Activated CD4-positive, alpha-beta memory T cell treated with anti-CD3 and anti-CD28 coated beads for 36 hours (primary cell): ENCODE data around the gene B4GALT5. TPM values are rescaled to one million over a fixed set of nuclear protein-coding genes. Genes with fewer than 3 reads are reported as not detected.
"Not testable (repeated sequence)": the region's sequence is repeated elsewhere in the genome, so short reads cannot be mapped to it uniquely, and the experiment has no call there.

ENCODE experiments used
- CTCF ChIA-PET: fragments of 350-600 bp; sonication (Branson Sonifier 250); formaldehyde crosslinking; loops from one replicate; lab custom pipeline; 2021; ENCODE audit warnings: antibody characterized with exemption, inconsistent platforms; lab: Charles Lee
- POLR2A ChIA-PET: fragments of 350-600 bp; sonication (Branson Sonifier 250); formaldehyde crosslinking; loops from one replicate; lab custom pipeline; 2021; ENCODE audit warnings: antibody characterized with exemption; lab: Charles Lee
- DNase-seq: peaks from one replicate; pipeline ENCODE4 v3.0.0-alpha.2; 2020
- H3K27ac Mint-ChIP-seq: one replicate; pipeline ENCODE4 v1.8.0; 2021; ENCODE audit warnings: mixed read lengths
- H3K27me3 Mint-ChIP-seq: one replicate; pipeline ENCODE4 v1.8.0; 2021; ENCODE audit warnings: mixed read lengths
- H3K36me3 Mint-ChIP-seq: one replicate; pipeline ENCODE4 v1.8.0; 2021; ENCODE audit warnings: mixed read lengths
- H3K4me1 Mint-ChIP-seq: one replicate; pipeline ENCODE4 v1.8.0; 2021; ENCODE audit warnings: low read depth, mixed read lengths
- H3K4me3 Mint-ChIP-seq: one replicate; pipeline ENCODE4 v1.8.0; 2021; ENCODE audit warnings: mild to moderate bottlenecking, mixed read lengths
- H3K9me3 Mint-ChIP-seq: one replicate; pipeline ENCODE4 v1.8.0; 2021; ENCODE audit warnings: mixed read lengths
- intact Hi-C: fragments of 100-400 bp; cut with micrococcal nuclease; formaldehyde crosslinking; loops from one replicate; pipeline ENCODE4 v1.15.1; 2023
- total RNA-seq, 2 experiments: library from RNA; stranded (reverse); gene quantifications; one replicate each; pipeline ENCODE4 v1.2.3, GENCODE V29; 2021

The B4GALT5 gene
- total RNA-seq, 2 experiments from 2014 or later = 20.9 to 21.4 TPM

- H3K4me1 Mint-ChIP-seq = peaks cover 10% of the 10 kb centered on the region
- H3K4me3 Mint-ChIP-seq = no peak overlapping the region
Observed at GRCh38 chr20:49725694-49726093, 12.0 kb upstream of the B4GALT5 start.

GRCh38 chr20:49725224-49725606 lies 11.5 kb upstream of the B4GALT5 start:
- intact Hi-C loops, H3K27me3 Mint-ChIP-seq, H3K4me3 Mint-ChIP-seq, POLR2A ChIA-PET, H3K36me3 Mint-ChIP-seq, H3K9me3 Mint-ChIP-seq, DNase-seq, H3K27ac Mint-ChIP-seq, H3K4me1 Mint-ChIP-seq: not testable (repeated sequence)
- CTCF ChIA-PET = interaction anchor here (0.7 to 1.4 kb wide), 4 partner anchors 114 to 163 kb away, joined by 3 to 5 read pairs (median 4); no protein-coding TSS in a partner anchor

More at GRCh38 chr20:49725694-49726093, 12.0 kb upstream of the B4GALT5 start:
- ChIA-PET POLR2A (no interaction called here), CTCF (interaction anchor here (0.7 kb wide), 1 partner anchor 118 kb away, joined by 3 read pairs; no protein-coding TSS in a partner anchor)
- intact Hi-C loops = no loop called here
- DNase-seq = no peak
- Mint-ChIP-seq H3K27me3 (no peaks in the 10 kb centered on the region), H3K9me3 (no peaks in the 10 kb centered on the region), H3K36me3 (no peaks in the 10 kb centered on the region), H3K27ac (no peak overlapping the region)

- Mint-ChIP-seq H3K9me3 (no peaks in the 10 kb centered on the region), H3K36me3 (no peaks in the 10 kb centered on the region), H3K27ac (no peak overlapping the region), H3K4me3 (no peak overlapping the region), H3K4me1 (peaks cover 10% of the 10 kb centered on the region), H3K27me3 (no peaks in the 10 kb centered on the region)
- peak; percentile 27 for DNase-seq
- ChIA-PET CTCF (interaction anchor here (0.7 to 1.4 kb wide), 4 partner anchors 113 to 164 kb away, joined by 3 to 5 read pairs (median 4); no protein-coding TSS in a partner anchor), POLR2A (no interaction called here)
- intact Hi-C loops = no loop called here
Observed at GRCh38 chr20:49724408-49725223, 10.9 kb upstream of the B4GALT5 start.

GRCh38 chr20:49723758-49724157 lies 10.1 kb upstream of the B4GALT5 start:
- H3K36me3 Mint-ChIP-seq, DNase-seq, H3K27me3 Mint-ChIP-seq, H3K4me3 Mint-ChIP-seq, H3K4me1 Mint-ChIP-seq, H3K27ac Mint-ChIP-seq, H3K9me3 Mint-ChIP-seq, intact Hi-C loops: not testable (repeated sequence)
- ChIA-PET POLR2A (interaction anchor here (0.6 kb wide), 1 partner anchor 369 kb away, joined by 4 read pairs; no protein-coding TSS in a partner anchor), CTCF (interaction anchor here (1.3 to 1.4 kb wide), 2 partner anchors 113 to 123 kb away, joined by 5 read pairs; no protein-coding TSS in a partner anchor)

GRCh38 chr20:49721326-49721725 lies 7.6 kb upstream of the B4GALT5 start:
- DNase-seq, H3K27ac Mint-ChIP-seq, intact Hi-C loops, H3K27me3 Mint-ChIP-seq, H3K9me3 Mint-ChIP-seq, H3K36me3 Mint-ChIP-seq, H3K4me3 Mint-ChIP-seq: not testable (repeated sequence)
- ChIA-PET CTCF (interaction anchor here (0.7 kb wide), 1 partner anchor 28 kb away, joined by 4 read pairs; no protein-coding TSS in a partner anchor), POLR2A (interaction anchor here (0.6 kb wide), 1 partner anchor 10 kb away, joined by 3 read pairs; no protein-coding TSS in a partner anchor)
- H3K4me1 Mint-ChIP-seq = peaks cover 19% of the 10 kb centered on the region

GRCh38 chr20:49715466-49715865 lies 1.8 kb upstream of the B4GALT5 start:
- peaks cover 35% of the 10 kb centered on the region for H3K4me1 Mint-ChIP-seq
- CTCF ChIA-PET = interaction anchor here (0.8 to 1.5 kb wide), 2 partner anchors 105 to 131 kb away, joined by 3 to 4 read pairs; no protein-coding TSS in a partner anchor
- H3K36me3 Mint-ChIP-seq = no peaks in the 10 kb centered on the region
- DNase-seq = no peak
- no peaks in the 10 kb centered on the region for H3K9me3 Mint-ChIP-seq
- POLR2A ChIA-PET = no interaction called here
- intact Hi-C loops = no loop called here
- H3K27me3 Mint-ChIP-seq = no peaks in the 10 kb centered on the region
- no peak overlapping the region for H3K27ac Mint-ChIP-seq
- no peak overlapping the region for H3K4me3 Mint-ChIP-seq

- Mint-ChIP-seq H3K9me3 (no peaks in the 10 kb centered on the region), H3K27me3 (no peaks in the 10 kb centered on the region), H3K36me3 (no peaks in the 10 kb centered on the region), H3K27ac (peak overlapping the region; percentile 83), H3K4me3 (peak overlapping the region; percentile 86), H3K4me1 (peaks cover 47% of the 10 kb centered on the region)
- POLR2A ChIA-PET = interaction anchor here (0.6 to 1.0 kb wide), 4 partner anchors 15 to 129 kb away, joined by 3 to 4 read pairs (median 3); no protein-coding TSS in a partner anchor
- intact Hi-C loops = loop anchor here (2.0 to 5.0 kb wide), 4 partner anchors 14 to 106 kb away; partner anchors contain the start of gene SLC9A8
- peak; percentile 22 for DNase-seq
- CTCF ChIA-PET = interaction anchor here (0.6 to 1.5 kb wide), 6 partner anchors 44 to 202 kb away, joined by 3 to 6 read pairs (median 3); no protein-coding TSS in a partner anchor
Observed at GRCh38 chr20:49712996-49713752, 504 bp downstream of the B4GALT5 start.

- ChIA-PET CTCF (interaction anchor here (0.6 to 1.4 kb wide), 3 partner anchors 43 to 176 kb away, joined by 3 to 4 read pairs (median 3); no protein-coding TSS in a partner anchor), POLR2A (interaction anchor here (0.8 to 0.9 kb wide), 2 partner anchors 44 to 129 kb away, joined by 3 read pairs; no protein-coding TSS in a partner anchor)
- intact Hi-C loops = loop anchor here (2.0 to 5.0 kb wide), 4 partner anchors 14 to 105 kb away; partner anchors contain the start of gene SLC9A8
- Mint-ChIP-seq H3K36me3 (no peaks in the 10 kb centered on the region), H3K27ac (peak overlapping the region; percentile 79), H3K27me3 (no peaks in the 10 kb centered on the region), H3K4me3 (peak overlapping the region; percentile 86), H3K9me3 (no peaks in the 10 kb centered on the region), H3K4me1 (peaks cover 42% of the 10 kb centered on the region)
- no peak for DNase-seq
Observed at GRCh38 chr20:49712646-49712995, 1.1 kb downstream of the B4GALT5 start.

- Mint-ChIP-seq H3K4me1 (peaks cover 40% of the 10 kb centered on the region), H3K27ac (no peak overlapping the region), H3K4me3 (peak overlapping the region; percentile 86), H3K36me3 (no peaks in the 10 kb centered on the region), H3K27me3 (no peaks in the 10 kb centered on the region), H3K9me3 (no peaks in the 10 kb centered on the region)
- no peak for DNase-seq
- POLR2A ChIA-PET = interaction anchor here (0.8 to 0.9 kb wide), 2 partner anchors 43 to 130 kb away, joined by 3 read pairs; no protein-coding TSS in a partner anchor
- intact Hi-C loops = loop anchor here (2.0 to 5.0 kb wide), 4 partner anchors 13 to 105 kb away; partner anchors contain the start of gene SLC9A8
- CTCF ChIA-PET = interaction anchor here (1.4 kb wide), 1 partner anchor 176 kb away, joined by 3 read pairs; no protein-coding TSS in a partner anchor
Observed at GRCh38 chr20:49712118-49712517, 1.6 kb downstream of the B4GALT5 start.

- no peaks in the 10 kb centered on the region for H3K27me3 Mint-ChIP-seq
- CTCF ChIA-PET = interaction anchor here (1.4 kb wide), 1 partner anchor 177 kb away, joined by 3 read pairs; no protein-coding TSS in a partner anchor
- peaks cover 45% of the 10 kb centered on the region for H3K4me1 Mint-ChIP-seq
- H3K27ac Mint-ChIP-seq = no peak overlapping the region
- no peaks in the 10 kb centered on the region for H3K36me3 Mint-ChIP-seq
- POLR2A ChIA-PET = interaction anchor here (0.8 kb wide), 1 partner anchor 43 kb away, joined by 3 read pairs; no protein-coding TSS in a partner anchor
- no peaks in the 10 kb centered on the region for H3K9me3 Mint-ChIP-seq
- peak overlapping the region; percentile 86 for H3K4me3 Mint-ChIP-seq
- DNase-seq = no peak
- intact Hi-C loops = loop anchor here (5.0 kb wide), 3 partner anchors 44 to 104 kb away; partner anchors contain the start of gene SLC9A8
Observed at GRCh38 chr20:49711667-49711987, 2.1 kb downstream of the B4GALT5 start.
